HepG2 (cell line): ENCODE data around the gene GRHL1. TPM values are rescaled to one million over a fixed set of nuclear protein-coding genes. Genes with fewer than 3 reads are reported as not detected.

ENCODE experiments used
- ATAC-seq: fragments of 200-7000 bp; cut with Tn5 transposase; 3 replicates; pipeline ENCODE4 v1.9.1; 2020; ENCODE audit warnings: mild to moderate bottlenecking, moderate library complexity
- BruUV-seq: library from RNA; stranded (reverse); fragments of 400-500 nt; replicated peaks from 2 replicates; lab custom pipeline; 2021; lab: Mats Ljungman, UMichigan
- CTCF ChIA-PET: fragments of 300-600 bp; formaldehyde crosslinking; extraction: SDS; loops from one replicate; lab custom pipeline; 2021; ENCODE audit warnings: low total read pairs, inconsistent platforms, low intra/inter-chr PET ratio; lab: Yijun Ruan, JAX
- POLR2A ChIA-PET: fragments of 350-600 bp; sonication (Branson Sonifier 250); formaldehyde crosslinking; loops from one replicate; lab custom pipeline; 2020; ENCODE audit warnings: antibody characterized with exemption, inconsistent platforms; lab: Yijun Ruan, JAX
- DNase-seq: peaks from one replicate; pipeline ENCODE4 v3.0.0-alpha.2; 2015; ENCODE audit warnings: low spot score
- FAIRE-seq: peaks from 3 replicates; lab custom pipeline; 2011; peaks lifted over from hg19 to GRCh38; lab: Jason Lieb, UNC
- H2AFZ ChIP-seq: one replicate; pipeline ENCODE4 v1.6.1; 2011; ENCODE audit warnings: low read length, inconsistent platforms
- H3K27ac ChIP-seq: fragments of 300-600 bp; 3 replicates; pipeline ENCODE4 v1.8.0; 2011; ENCODE audit warnings: mixed run types, mild to moderate bottlenecking, mixed read lengths, low read length, inconsistent platforms; ENCODE audit not compliant: insufficient read depth; ENCODE audit errors: extremely low read length
- H3K27me3 ChIP-seq, 2 experiments: fragments of 200-600 bp in 1 of 2; 2 replicates in 1 of 2; 3 replicates in 1 of 2; pipeline versions ENCODE4 v1.6.0 to v1.8.0; 2011; ENCODE audit warnings: low read length in 2 of 2, mild to moderate bottlenecking in 2 of 2, moderate library complexity in 2 of 2, inconsistent platforms in 1 of 2; ENCODE audit not compliant: insufficient read depth in 2 of 2, control insufficient read depth in 1 of 2
- H3K36me3 ChIP-seq, 2 experiments: fragments of 200-600 bp in 1 of 2; replicated peaks in 1 of 2; 2 replicates in 1 of 2; 3 replicates in 1 of 2; pipeline versions ENCODE4 v1.5.1 to v1.8.0; 2011; ENCODE audit warnings: low read length in 2 of 2, inconsistent platforms in 1 of 2; ENCODE audit not compliant: insufficient read depth in 2 of 2, control insufficient read depth in 1 of 2
- H3K4me1 ChIP-seq: 2 replicates; pipeline ENCODE4 v1.5.1; 2012; ENCODE audit warnings: low read length, inconsistent platforms; ENCODE audit not compliant: insufficient read depth
- H3K4me2 ChIP-seq: 2 replicates; pipeline ENCODE4 v1.6.0; 2011; ENCODE audit warnings: low read depth, low read length, inconsistent platforms
- H3K4me3 ChIP-seq, 3 experiments: fragments of 200-600 bp in 1 of 3; sonication (generic), shearing (Covaris generic) in 1 of 3; replicated peaks in 1 of 3; 2 replicates each; pipeline ENCODE4 v1.5.1; 2011 to 2016; ENCODE audit warnings: low read length in 3 of 3, inconsistent platforms in 2 of 3, low read depth in 2 of 3, mild to moderate bottlenecking in 2 of 3, control low read depth in 1 of 3, mixed read lengths in 1 of 3; ENCODE audit not compliant: insufficient read depth in 1 of 3
- H3K79me2 ChIP-seq: one replicate; pipeline ENCODE4 v1.6.1; 2011; ENCODE audit warnings: low read length, inconsistent platforms; ENCODE audit not compliant: insufficient read depth
- H3K9ac ChIP-seq: 2 replicates; pipeline ENCODE4 v1.6.0; 2011; ENCODE audit warnings: mild to moderate bottlenecking, low read depth, low read length, inconsistent platforms; ENCODE audit not compliant: insufficient read depth
- H3K9me3 ChIP-seq: 2 replicates; pipeline ENCODE4 v1.5.1; 2012; ENCODE audit warnings: mild to moderate bottlenecking, low read length
- H4K20me1 ChIP-seq: 2 replicates; pipeline ENCODE4 v1.6.0; 2011; ENCODE audit warnings: inconsistent platforms, mild to moderate bottlenecking, low read length, moderate library complexity; ENCODE audit not compliant: insufficient read depth
- ARID3A ChIP-seq: IDR thresholded peaks from 2 replicates; pipeline ENCODE4 v1.6.1; 2012; ENCODE audit warnings: low read depth, low read length, improper control_type of control experiment
- CEBPG ChIP-seq: IDR thresholded peaks from 2 replicates; pipeline ENCODE4 v1.6.1; 2016
- GRHL1 ChIP-seq: sonication (generic); formaldehyde crosslinking; conservative IDR thresholded peaks from 2 replicates; pipeline ENCODE4 v1.8.0; 2022; ENCODE audit warnings: missing genetic modification reagents
- IRX3 ChIP-seq: sonication (generic); formaldehyde crosslinking; IDR thresholded peaks from 2 replicates; pipeline ENCODE4 v1.8.1; 2023; ENCODE audit warnings: mild to moderate bottlenecking, low read depth, missing genetic modification reagents, borderline replicate concordance
- JUNB ChIP-seq: sonication (generic); formaldehyde crosslinking; IDR thresholded peaks from 2 replicates; pipeline ENCODE4 v1.8.0; 2022; ENCODE audit warnings: missing genetic modification reagents, mild to moderate bottlenecking, borderline replicate concordance
- MEIS1 ChIP-seq: sonication (generic); formaldehyde crosslinking; IDR thresholded peaks from 2 replicates; pipeline ENCODE4 v1.9.0; 2021; ENCODE audit warnings: mild to moderate bottlenecking, missing genetic modification reagents, moderate library complexity, borderline replicate concordance
- NR2F1 ChIP-seq, 2 experiments: fragments of 450-650 bp in 1 of 2; formaldehyde crosslinking in 1 of 2; IDR thresholded peaks; 2 replicates each; pipeline versions ENCODE4 v1.5.0 to v1.6.1; 2016 to 2020; ENCODE audit warnings: mild to moderate bottlenecking in 1 of 2, missing compliant biosample characterization in 1 of 2, missing genetic modification reagents in 1 of 2, moderate library complexity in 1 of 2
- RFXAP ChIP-seq: sonication (generic); formaldehyde crosslinking; IDR thresholded peaks from 2 replicates; pipeline ENCODE4 v1.4.0; 2020; ENCODE audit warnings: missing genetic modification reagents, borderline replicate concordance
- XBP1 ChIP-seq: sonication (generic); formaldehyde crosslinking; IDR thresholded peaks from 2 replicates; pipeline ENCODE4 v1.5.0; 2020; ENCODE audit warnings: missing genetic modification reagents
- ZNF101 ChIP-seq: sonication (generic); formaldehyde crosslinking; IDR thresholded peaks from 2 replicates; pipeline ENCODE4 v1.4.0; 2020; ENCODE audit warnings: mild to moderate bottlenecking, low read depth, missing genetic modification reagents, borderline replicate concordance
- ZNF160 ChIP-seq: sonication (generic); formaldehyde crosslinking; IDR thresholded peaks from 2 replicates; pipeline ENCODE4 v1.8.0; 2022; ENCODE audit warnings: mild to moderate bottlenecking, inconsistent platforms, missing genetic modification reagents
- ZNF251 ChIP-seq: sonication (generic); formaldehyde crosslinking; IDR thresholded peaks from 2 replicates; pipeline ENCODE4 v1.9.0; 2021; ENCODE audit warnings: mild to moderate bottlenecking, missing genetic modification reagents
- ZNF607 ChIP-seq: sonication (generic); formaldehyde crosslinking; IDR thresholded peaks from 2 replicates; pipeline ENCODE4 v1.5.1; 2020; ENCODE audit warnings: missing genetic modification reagents, mild to moderate bottlenecking, borderline replicate concordance
- ZNF629 ChIP-seq: sonication (generic); formaldehyde crosslinking; conservative IDR thresholded peaks from 2 replicates; pipeline ENCODE4 v1.5.0; 2020; ENCODE audit warnings: missing genetic modification reagents
- WGBS: methylation state at CpG from one replicate; pipeline ENCODE4 v1.1.6; 2017; ENCODE audit warnings: low lambda C conversion rate; 5-methylcytosine and 5-hydroxymethylcytosine counted together
- in situ Hi-C: cut with HindIII; loops from 2 replicates; pipeline ENCODE4 v1.10.0; 2017; ENCODE audit warnings: low pct_unique_long_range_greater_than_20kb; ENCODE audit not compliant: extremely low pct_ligation_motif_present
- intact Hi-C: fragments of 100-400 bp; cut with micrococcal nuclease; formaldehyde crosslinking; loops from one replicate; pipeline ENCODE4 v1.10.0; 2022; ENCODE audit not compliant: unreplicated experiment
- polyA plus RNA-seq, 8 experiments: library from polyadenylated mRNA; depleted of rRNA in 3 of 8; stranded (reverse) in 7 of 8; unstranded in 1 of 8; fragments of >200 nt; fragmentation: Illumina TruSeq in 4 of 8; extraction: Trizol in 4 of 8; gene quantifications; 2 replicates each; pipeline versions ENCODE4 v1.2.1 to v1.2.3, GENCODE V29; 2011 to 2016; ENCODE audit warnings: low read depth in 4 of 8, missing spikeins in 1 of 8, mixed read lengths in 1 of 8; ENCODE audit not compliant: insufficient read depth in 1 of 8
- total RNA-seq, 5 experiments: library from RNA; depleted of rRNA; stranded (reverse); fragments of >200 nt; fragmentation: Illumina TruSeq; extraction: Trizol; gene quantifications; 2 replicates each; pipeline ENCODE4 v1.2.3, GENCODE V29; 2016; ENCODE audit warnings: low read depth in 1 of 5
- TF ChIP-seq, protein P1 (sequence below): sonication (generic); formaldehyde crosslinking; IDR thresholded peaks from 2 replicates; pipeline ENCODE4 v1.5.0; 2020; ENCODE audit warnings: mild to moderate bottlenecking, missing genetic modification reagents
- TF ChIP-seq, protein P2 (sequence below): IDR thresholded peaks from 2 replicates; pipeline ENCODE4 v1.6.1; 2016; ENCODE audit warnings: mild to moderate bottlenecking, missing biosample characterization, missing genetic modification reagents
- TF ChIP-seq, protein P3 (sequence below): sonication (generic); formaldehyde crosslinking; IDR thresholded peaks from 2 replicates; pipeline ENCODE4 v1.8.0; 2022; ENCODE audit warnings: mild to moderate bottlenecking, missing genetic modification reagents

The GRHL1 gene
- total and polyA plus RNA-seq, 2 of the 13 experiments (the other 11 are each of a cell fraction or from before 2014, with no cell fraction given), result 9.3 to 12.0 TPM

DNA sequence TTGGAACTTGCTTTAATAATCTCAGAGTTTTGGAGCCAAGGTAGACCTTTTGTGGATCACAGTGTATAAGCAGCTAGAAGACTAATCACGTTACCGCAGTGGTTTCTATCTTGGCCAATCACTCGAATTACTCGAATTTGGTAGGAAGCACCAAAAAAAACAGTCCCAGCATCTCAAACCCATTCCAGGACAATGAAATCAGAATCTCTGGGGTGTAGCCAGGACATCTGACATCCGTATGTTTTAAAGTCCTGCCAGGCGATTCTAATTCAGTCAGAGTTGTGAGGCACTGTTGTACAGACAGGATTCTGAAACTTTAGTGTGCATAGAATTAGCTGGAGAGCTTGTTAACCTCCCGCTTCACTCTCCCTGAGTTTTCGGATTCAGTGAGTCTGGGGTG, 30.8 kb downstream of the GRHL1 start:
- DNase-seq, result no peak
- FAIRE-seq, result no peak
- H3K36me3 ChIP-seq, result peaks cover 5 to 20% of the 10 kb centered on the region in 2 experiments
- no TSS peak for BruUV-seq
- H3K27ac ChIP-seq, result no peak overlapping the region
- no peak for ATAC-seq
- 95% methylated on average over 8 of the region's 8 CpGs for WGBS
- ChIA-PET POLR2A (no interaction called here), CTCF (no interaction called here)
- H3K4me2 ChIP-seq, result no peak overlapping the region
- intact Hi-C loops, result no loop called here
- H3K4me3 ChIP-seq, result no peak overlapping the region
- H3K79me2 ChIP-seq, result no peaks in the 10 kb centered on the region
- no peaks in the 10 kb centered on the region; the same call in 1 of the 2 replicates for H4K20me1 ChIP-seq
- no peaks in the 10 kb centered on the region for H3K27me3 ChIP-seq
- no peaks in the 10 kb centered on the region for H3K9me3 ChIP-seq
- in situ Hi-C loops, result no loop called here
- no peaks in the 10 kb centered on the region for H3K4me1 ChIP-seq
- TF ChIP-seq, protein P1, sequence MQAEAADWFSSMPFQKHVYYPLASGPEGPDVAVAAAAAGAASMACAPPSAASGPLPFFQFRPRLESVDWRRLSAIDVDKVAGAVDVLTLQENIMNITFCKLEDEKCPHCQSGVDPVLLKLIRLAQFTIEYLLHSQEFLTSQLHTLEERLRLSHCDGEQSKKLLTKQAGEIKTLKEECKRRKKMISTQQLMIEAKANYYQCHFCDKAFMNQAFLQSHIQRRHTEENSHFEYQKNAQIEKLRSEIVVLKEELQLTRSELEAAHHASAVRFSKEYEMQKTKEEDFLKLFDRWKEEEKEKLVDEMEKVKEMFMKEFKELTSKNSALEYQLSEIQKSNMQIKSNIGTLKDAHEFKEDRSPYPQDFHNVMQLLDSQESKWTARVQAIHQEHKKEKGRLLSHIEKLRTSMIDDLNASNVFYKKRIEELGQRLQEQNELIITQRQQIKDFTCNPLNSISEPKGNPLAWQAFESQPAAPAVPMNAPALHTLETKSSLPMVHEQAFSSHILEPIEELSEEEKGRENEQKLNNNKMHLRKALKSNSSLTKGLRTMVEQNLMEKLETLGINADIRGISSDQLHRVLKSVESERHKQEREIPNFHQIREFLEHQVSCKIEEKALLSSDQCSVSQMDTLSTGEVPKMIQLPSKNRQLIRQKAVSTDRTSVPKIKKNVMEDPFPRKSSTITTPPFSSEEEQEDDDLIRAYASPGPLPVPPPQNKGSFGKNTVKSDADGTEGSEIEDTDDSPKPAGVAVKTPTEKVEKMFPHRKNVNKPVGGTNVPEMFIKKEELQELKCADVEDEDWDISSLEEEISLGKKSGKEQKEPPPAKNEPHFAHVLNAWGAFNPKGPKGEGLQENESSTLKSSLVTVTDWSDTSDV (CRISPR knock-in tag), result no peak
- TF ChIP-seq MEIS1 (CRISPR knock-in tag), result no peak
- TF ChIP-seq JUNB (CRISPR knock-in tag), result no peak
- TF ChIP-seq CEBPG (CRISPR knock-in tag), result no peak
- TF ChIP-seq IRX3 (CRISPR knock-in tag), result no peak
- TF ChIP-seq ZNF160 (CRISPR knock-in tag), result no peak
- no peak for TF ChIP-seq ZNF251 (CRISPR knock-in tag)
- no peak for TF ChIP-seq NR2F1 (CRISPR knock-in tag; IDR thresholded peaks at IDR 0.05)
- no peak for TF ChIP-seq GRHL1 (CRISPR knock-in tag)
- TF ChIP-seq, protein P2, sequence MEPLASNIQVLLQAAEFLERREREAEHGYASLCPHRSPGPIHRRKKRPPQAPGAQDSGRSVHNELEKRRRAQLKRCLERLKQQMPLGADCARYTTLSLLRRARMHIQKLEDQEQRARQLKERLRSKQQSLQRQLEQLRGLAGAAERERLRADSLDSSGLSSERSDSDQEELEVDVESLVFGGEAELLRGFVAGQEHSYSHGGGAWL, result no peak
- no peak for TF ChIP-seq ZNF101
- no peak for TF ChIP-seq XBP1 (CRISPR knock-in tag)
- TF ChIP-seq, protein P3, sequence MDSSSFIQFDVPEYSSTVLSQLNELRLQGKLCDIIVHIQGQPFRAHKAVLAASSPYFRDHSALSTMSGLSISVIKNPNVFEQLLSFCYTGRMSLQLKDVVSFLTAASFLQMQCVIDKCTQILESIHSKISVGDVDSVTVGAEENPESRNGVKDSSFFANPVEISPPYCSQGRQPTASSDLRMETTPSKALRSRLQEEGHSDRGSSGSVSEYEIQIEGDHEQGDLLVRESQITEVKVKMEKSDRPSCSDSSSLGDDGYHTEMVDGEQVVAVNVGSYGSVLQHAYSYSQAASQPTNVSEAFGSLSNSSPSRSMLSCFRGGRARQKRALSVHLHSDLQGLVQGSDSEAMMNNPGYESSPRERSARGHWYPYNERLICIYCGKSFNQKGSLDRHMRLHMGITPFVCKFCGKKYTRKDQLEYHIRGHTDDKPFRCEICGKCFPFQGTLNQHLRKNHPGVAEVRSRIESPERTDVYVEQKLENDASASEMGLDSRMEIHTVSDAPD (CRISPR knock-in tag), result no peak
- no peak for TF ChIP-seq ZNF607 (CRISPR knock-in tag)
- TF ChIP-seq ARID3A, result no peak
- TF ChIP-seq ZNF629 (CRISPR knock-in tag), result no peak
- TF ChIP-seq RFXAP, result no peak
- H3K9ac ChIP-seq, result no peak overlapping the region
- no peak overlapping the region for H2AFZ ChIP-seq
